Measurements from ENCODE around the gene SEMA6B.
"Not testable (repeated sequence)": the region's sequence is repeated elsewhere in the genome, so short reads cannot be mapped to it uniquely, and the experiment has no call there.

Gene SEMA6B

DNA sequence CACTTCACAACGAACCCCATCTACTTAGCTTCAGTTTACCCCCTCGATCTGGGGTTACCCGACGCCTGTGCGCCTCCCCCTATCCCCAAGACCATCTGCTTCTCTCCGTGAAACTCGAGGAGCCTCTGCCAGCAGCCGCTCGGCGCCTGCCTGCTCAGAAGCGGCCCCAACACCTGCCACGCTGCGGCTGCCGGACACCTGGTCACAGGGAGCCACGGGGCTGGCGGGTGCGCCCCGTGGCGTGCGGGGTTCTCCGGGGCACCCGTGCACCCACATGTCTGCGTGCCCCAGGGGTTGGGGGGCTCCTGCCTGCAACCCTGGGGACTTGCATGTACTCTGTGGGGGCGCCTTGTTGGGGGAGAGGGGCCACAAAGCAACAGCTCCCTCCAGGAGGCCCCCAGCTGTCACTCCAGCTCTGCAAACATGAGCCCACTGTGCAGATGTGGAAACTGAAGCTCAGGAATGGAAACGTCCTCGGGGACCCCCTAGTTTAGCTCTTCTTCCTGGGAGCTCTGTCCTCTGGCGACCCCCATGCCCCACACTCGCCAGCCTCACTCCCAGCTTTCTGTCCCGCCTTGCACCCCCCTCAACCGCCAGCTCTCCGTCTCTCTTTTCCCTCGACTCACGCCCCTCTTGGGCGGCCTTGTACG lies 7.0 kb upstream of the SEMA6B start:
- DNase-seq, result no peak
- WGBS (ENCODE audit: extremely low coverage, insufficient coverage, low lambda C conversion rate), result no CpG with 5 or more reads among the region's 35 CpGs
- H3K4me2 ChIP-seq (ENCODE audit: low read length), result no peak overlapping the region
- no peak overlapping the region for H2BK120ac ChIP-seq (ENCODE audit: low read depth, low read length)
- no peak overlapping the region for H3K23ac ChIP-seq (ENCODE audit: low read length)
- no peak overlapping the region for H3K9ac ChIP-seq (ENCODE audit: low read length)
- no peaks in the 10 kb centered on the region for H3K27me3 ChIP-seq (ENCODE audit: insufficient read depth, low read length, poor library complexity)
- no peak overlapping the region for H3K27ac ChIP-seq (ENCODE audit: low read depth, low read length)
- no peak overlapping the region for H2BK15ac ChIP-seq (replicated peaks; ENCODE audit: low read depth)
- H2AK5ac ChIP-seq (ENCODE audit: low read length), result no peak overlapping the region
- H4K5ac ChIP-seq (ENCODE audit: low read length), result no peak overlapping the region
- no peaks in the 10 kb centered on the region for H3K4me1 ChIP-seq (ENCODE audit: control insufficient read depth, low read depth, low read length)
- no peak overlapping the region for H3K56ac ChIP-seq (ENCODE audit: low read length)
- H3K79me2 ChIP-seq (ENCODE audit: control insufficient read depth, insufficient read depth, low read length), result no peaks in the 10 kb centered on the region
- H3K36me3 ChIP-seq (ENCODE audit: control insufficient read depth, insufficient read depth, low read length), result no peaks in the 10 kb centered on the region
- no peaks in the 10 kb centered on the region for H3K79me1 ChIP-seq (ENCODE audit: low read length)
- no peak overlapping the region for H2BK5ac ChIP-seq (ENCODE audit: low read length)
- no peak overlapping the region for H3K4me3 ChIP-seq (ENCODE audit: low read length)
- H3K4ac ChIP-seq (ENCODE audit: low read depth, low read length), result no peak overlapping the region
- H3K18ac ChIP-seq (ENCODE audit: low read length), result no peak overlapping the region
- no peak overlapping the region for H4K8ac ChIP-seq (ENCODE audit: low read depth, low read length)

DNA sequence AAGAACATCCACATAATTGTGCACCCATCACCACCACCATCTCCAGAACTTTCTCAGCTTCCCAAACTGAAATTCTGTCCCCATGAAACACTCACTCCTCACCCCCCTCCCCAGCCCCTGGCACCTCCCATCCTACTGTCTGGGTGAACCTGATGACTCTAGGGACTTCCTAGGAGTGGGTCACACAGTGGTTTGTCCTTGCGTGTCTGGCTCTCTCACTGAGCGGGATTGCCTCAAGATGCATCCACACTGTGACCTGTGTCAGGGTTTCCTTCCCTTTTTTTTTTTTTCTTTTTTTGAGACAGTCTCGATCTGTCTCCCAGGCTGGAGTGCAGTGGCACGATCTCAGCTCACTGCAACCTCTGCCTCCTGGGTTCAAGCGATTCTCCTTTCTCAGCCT lies 4.1 kb upstream of the SEMA6B start:
- DNase-seq; H3K79me2 ChIP-seq (ENCODE audit: control insufficient read depth, insufficient read depth, low read length); H3K4me3 ChIP-seq (ENCODE audit: low read length); H2BK120ac ChIP-seq (ENCODE audit: low read depth, low read length); H4K8ac ChIP-seq (ENCODE audit: low read depth, low read length); H2BK5ac ChIP-seq (ENCODE audit: low read length); H3K79me1 ChIP-seq (ENCODE audit: low read length); H4K5ac ChIP-seq (ENCODE audit: low read length); H3K4ac ChIP-seq (ENCODE audit: low read depth, low read length); H3K27me3 ChIP-seq (ENCODE audit: insufficient read depth, low read length, poor library complexity); H3K56ac ChIP-seq (ENCODE audit: low read length); H3K4me1 ChIP-seq (ENCODE audit: control insufficient read depth, low read depth, low read length); H3K9ac ChIP-seq (ENCODE audit: low read length); H2BK15ac ChIP-seq (replicated peaks; ENCODE audit: low read depth); H2AK5ac ChIP-seq (ENCODE audit: low read length); H3K36me3 ChIP-seq (ENCODE audit: control insufficient read depth, insufficient read depth, low read length); H3K27ac ChIP-seq (ENCODE audit: low read depth, low read length); H3K4me2 ChIP-seq (ENCODE audit: low read length); H3K23ac ChIP-seq (ENCODE audit: low read length); H3K18ac ChIP-seq (ENCODE audit: low read length): not testable (repeated sequence)
- no CpG with 5 or more reads among the region's 5 CpGs for WGBS (ENCODE audit: extremely low coverage, insufficient coverage, low lambda C conversion rate)

DNA sequence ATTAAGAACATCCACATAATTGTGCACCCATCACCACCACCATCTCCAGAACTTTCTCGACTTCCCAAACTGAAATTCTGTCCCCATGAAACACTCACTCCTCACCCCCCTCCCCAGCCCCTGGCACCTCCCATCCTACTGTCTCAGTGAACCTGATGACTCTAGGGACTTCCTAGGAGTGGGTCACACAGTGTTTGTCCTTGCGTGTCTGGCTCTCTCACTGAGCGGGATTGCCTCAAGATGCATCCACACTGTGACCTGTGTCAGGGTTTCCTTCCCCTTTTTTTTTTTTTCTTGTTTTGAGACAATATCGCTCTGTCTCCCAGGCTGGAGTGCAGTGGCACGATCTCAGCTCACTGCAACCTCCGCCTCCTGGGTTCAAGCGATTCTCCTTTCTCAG lies 2.6 kb upstream of the SEMA6B start:
- not testable (repeated sequence) for H3K9ac ChIP-seq (ENCODE audit: low read length); DNase-seq; H3K27me3 ChIP-seq (ENCODE audit: insufficient read depth, low read length, poor library complexity); H3K36me3 ChIP-seq (ENCODE audit: control insufficient read depth, insufficient read depth, low read length); H3K4me2 ChIP-seq (ENCODE audit: low read length); H3K4me1 ChIP-seq (ENCODE audit: control insufficient read depth, low read depth, low read length); H3K23ac ChIP-seq (ENCODE audit: low read length); H2BK120ac ChIP-seq (ENCODE audit: low read depth, low read length); H3K56ac ChIP-seq (ENCODE audit: low read length); H2AK5ac ChIP-seq (ENCODE audit: low read length); H3K4ac ChIP-seq (ENCODE audit: low read depth, low read length); H3K27ac ChIP-seq (ENCODE audit: low read depth, low read length); H4K5ac ChIP-seq (ENCODE audit: low read length); H3K79me2 ChIP-seq (ENCODE audit: control insufficient read depth, insufficient read depth, low read length); H4K8ac ChIP-seq (ENCODE audit: low read depth, low read length); H3K4me3 ChIP-seq (ENCODE audit: low read length); H3K79me1 ChIP-seq (ENCODE audit: low read length); H3K18ac ChIP-seq (ENCODE audit: low read length); H2BK5ac ChIP-seq (ENCODE audit: low read length); H2BK15ac ChIP-seq (replicated peaks; ENCODE audit: low read depth)
- no CpG with 5 or more reads among the region's 7 CpGs for WGBS (ENCODE audit: extremely low coverage, insufficient coverage, low lambda C conversion rate)

DNA sequence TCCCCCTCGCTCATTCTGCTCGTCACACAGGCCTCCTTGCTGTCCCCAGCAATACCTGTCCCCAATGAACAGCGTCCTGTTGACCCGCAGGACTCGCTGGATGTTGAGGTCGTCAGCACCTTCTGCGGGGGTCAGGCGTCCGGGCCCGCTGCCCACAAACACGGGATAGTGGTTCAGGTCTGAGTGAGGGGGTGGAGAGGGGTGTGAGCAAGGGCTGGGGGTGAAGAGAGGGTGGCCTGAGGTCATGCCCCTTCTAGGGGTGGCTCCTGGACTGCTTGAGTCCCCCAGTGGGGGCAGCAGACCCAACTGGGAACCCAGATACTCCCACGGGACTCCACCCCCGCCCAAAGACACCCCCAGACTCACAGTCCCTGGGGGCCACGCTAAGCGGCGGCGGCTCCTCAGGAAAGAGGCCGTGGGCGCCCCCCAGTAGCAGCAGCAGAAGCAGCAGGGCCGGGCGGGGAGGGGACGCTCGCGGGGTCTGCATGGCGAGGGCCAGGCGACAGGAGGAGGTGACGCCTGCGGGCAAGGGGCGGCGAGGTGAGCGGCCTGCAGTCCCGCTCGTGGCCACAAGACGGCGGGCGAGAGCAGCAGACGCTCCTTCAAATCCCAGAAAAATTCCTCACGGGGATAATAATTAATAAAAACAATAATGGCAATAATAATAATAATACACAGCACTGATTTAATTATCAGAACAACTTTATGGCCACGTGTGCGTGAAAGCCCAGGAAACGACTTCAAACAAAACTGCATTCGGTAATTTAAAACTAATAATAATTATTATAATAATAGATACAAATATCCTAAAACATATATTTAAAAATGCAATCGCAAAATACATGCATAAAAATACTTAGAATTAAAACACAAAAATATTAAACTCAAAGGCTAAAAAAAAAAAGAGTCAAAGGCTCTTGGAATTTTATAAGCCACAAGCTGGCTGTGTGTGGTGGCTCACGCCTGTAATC lies 1.2 kb downstream of the SEMA6B start:
- Histone ChIP-seq H3K56ac (ENCODE audit: low read length) (peak overlapping the region; percentile 60), H3K79me2 (ENCODE audit: control insufficient read depth, insufficient read depth, low read length) (no peaks in the 10 kb centered on the region), H3K23ac (ENCODE audit: low read length) (no peak overlapping the region), H3K18ac (ENCODE audit: low read length) (peak overlapping the region; percentile 52), H3K36me3 (ENCODE audit: control insufficient read depth, insufficient read depth, low read length) (no peaks in the 10 kb centered on the region), H2BK5ac (ENCODE audit: low read length) (no peak overlapping the region), H3K4me3 (ENCODE audit: low read length) (no peak overlapping the region), H3K27ac (ENCODE audit: low read depth, low read length) (no peak overlapping the region), H3K79me1 (ENCODE audit: low read length) (no peaks in the 10 kb centered on the region), H3K9ac (ENCODE audit: low read length) (no peak overlapping the region), H3K27me3 (ENCODE audit: insufficient read depth, low read length, poor library complexity) (no peaks in the 10 kb centered on the region), H3K4me1 (ENCODE audit: control insufficient read depth, low read depth, low read length) (no peaks in the 10 kb centered on the region), H2BK120ac (ENCODE audit: low read depth, low read length) (no peak overlapping the region), H2BK15ac (replicated peaks; ENCODE audit: low read depth) (no peak overlapping the region), H3K4me2 (ENCODE audit: low read length) (no peak overlapping the region), H2AK5ac (ENCODE audit: low read length) (no peak overlapping the region), H3K4ac (ENCODE audit: low read depth, low read length) (no peak overlapping the region), H4K5ac (ENCODE audit: low read length) (no peak overlapping the region), H4K8ac (ENCODE audit: low read depth, low read length) (no peak overlapping the region)
- peak; percentile 62 for DNase-seq
- 100% methylated on average over 2 of the region's 44 CpGs for WGBS (ENCODE audit: extremely low coverage, insufficient coverage, low lambda C conversion rate)

DNA sequence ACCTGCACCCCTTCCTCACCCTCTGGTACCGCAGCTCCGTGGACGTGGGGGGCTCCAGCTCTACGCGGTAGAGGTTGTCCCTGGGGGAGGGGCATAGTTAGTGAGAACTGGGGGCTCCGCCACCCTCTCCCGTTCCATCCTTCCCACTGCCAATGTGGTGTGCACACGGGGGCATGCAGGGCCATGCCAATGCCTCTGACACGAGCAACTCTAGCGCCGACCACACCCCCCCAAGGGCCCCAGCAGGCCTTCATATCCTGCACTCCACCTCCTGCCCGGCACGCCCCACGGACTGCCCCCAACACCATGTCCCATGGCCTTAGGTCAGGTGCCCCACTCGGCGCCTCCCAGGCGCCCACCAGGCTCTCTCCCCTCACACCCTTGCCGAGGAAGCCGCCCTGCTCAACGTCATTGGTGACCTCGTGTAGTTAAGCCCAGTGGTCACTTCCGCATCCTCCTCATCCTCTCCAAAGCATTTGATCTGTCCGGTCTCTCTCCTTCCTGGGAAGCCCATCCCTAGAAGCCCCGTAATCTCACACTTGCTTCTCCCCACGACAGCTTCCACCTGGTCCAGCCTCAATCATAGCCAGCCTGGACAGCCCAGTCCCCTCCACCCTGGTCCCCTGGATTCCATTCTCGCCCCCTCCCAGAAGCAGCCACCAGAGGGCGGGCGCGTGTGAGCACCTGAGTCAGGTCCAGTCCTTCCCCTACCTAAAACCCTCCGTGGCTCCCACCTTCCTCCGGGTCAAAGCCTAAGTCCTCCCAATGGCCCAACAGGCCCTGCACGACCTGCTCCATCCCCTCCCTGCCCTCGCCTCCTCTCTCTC lies 2.1 kb downstream of the SEMA6B start:
- Histone ChIP-seq H3K56ac (ENCODE audit: low read length) (no peak overlapping the region), H3K23ac (ENCODE audit: low read length) (no peak overlapping the region), H3K79me1 (ENCODE audit: low read length) (no peaks in the 10 kb centered on the region), H4K8ac (ENCODE audit: low read depth, low read length) (no peak overlapping the region), H3K4me3 (ENCODE audit: low read length) (no peak overlapping the region), H3K36me3 (ENCODE audit: control insufficient read depth, insufficient read depth, low read length) (no peaks in the 10 kb centered on the region), H3K4ac (ENCODE audit: low read depth, low read length) (no peak overlapping the region), H3K4me2 (ENCODE audit: low read length) (no peak overlapping the region), H3K9ac (ENCODE audit: low read length) (no peak overlapping the region), H3K27me3 (ENCODE audit: insufficient read depth, low read length, poor library complexity) (no peaks in the 10 kb centered on the region), H2BK5ac (ENCODE audit: low read length) (no peak overlapping the region), H4K5ac (ENCODE audit: low read length) (no peak overlapping the region), H3K18ac (ENCODE audit: low read length) (no peak overlapping the region), H3K79me2 (ENCODE audit: control insufficient read depth, insufficient read depth, low read length) (no peaks in the 10 kb centered on the region), H2BK15ac (replicated peaks; ENCODE audit: low read depth) (no peak overlapping the region), H3K27ac (ENCODE audit: low read depth, low read length) (no peak overlapping the region), H2AK5ac (ENCODE audit: low read length) (no peak overlapping the region), H3K4me1 (ENCODE audit: control insufficient read depth, low read depth, low read length) (no peaks in the 10 kb centered on the region), H2BK120ac (ENCODE audit: low read depth, low read length) (no peak overlapping the region)
- DNase-seq, result peak; percentile 52
- WGBS (ENCODE audit: extremely low coverage, insufficient coverage, low lambda C conversion rate), result no CpG with 5 or more reads among the region's 33 CpGs

Measured in mesendoderm (in vitro differentiated cells).